Aorta (tissue), 5 donors: Measurements from ENCODE around the gene FAM47B. TPM values are rescaled to one million over a fixed set of nuclear protein-coding genes. Genes with fewer than 3 reads are reported as not detected.

Experiments used
- ATAC-seq: fragments of 200-7000 bp; cut with Tn5 transposase; one replicate; pipeline ENCODE4 v1.9.1; 2022; ENCODE audit warnings: moderate library complexity; ENCODE audit not compliant: low FRiP score
- DNase-seq, 2 donors: peaks; one replicate each; pipeline ENCODE4 v3.0.0-alpha.2; 2020
- H3K27ac ChIP-seq, 2 donors: one replicate each; pipeline ENCODE4 v1.5.1; 2013; ENCODE audit warnings: low read length in 2 of 2, mild to moderate bottlenecking in 2 of 2, moderate library complexity in 2 of 2, control low read depth in 1 of 2, inconsistent platforms in 1 of 2, low read depth in 1 of 2
- H3K27me3 ChIP-seq, 2 donors: one replicate each; pipeline ENCODE4 v1.6.1; 2013; ENCODE audit warnings: control low read depth in 1 of 2, low read length in 1 of 2, mild to moderate bottlenecking in 1 of 2, moderate library complexity in 1 of 2; ENCODE audit not compliant: insufficient read depth in 2 of 2, control insufficient read depth in 1 of 2
- H3K36me3 ChIP-seq, 2 donors: one replicate each; pipeline ENCODE4 v1.6.1; 2013; ENCODE audit warnings: control low read depth in 1 of 2, low read length in 1 of 2, mild to moderate bottlenecking in 1 of 2; ENCODE audit not compliant: insufficient read depth in 2 of 2, control insufficient read depth in 1 of 2
- H3K4me1 ChIP-seq, 2 donors: one replicate each; pipeline ENCODE4 v1.6.1; 2013; ENCODE audit warnings: low read length in 2 of 2, control low read depth in 1 of 2, mild to moderate bottlenecking in 1 of 2, moderate library complexity in 1 of 2; ENCODE audit not compliant: insufficient read depth in 2 of 2, control insufficient read depth in 1 of 2
- H3K4me3 ChIP-seq, 2 donors: one replicate each; pipeline ENCODE4 v1.5.1; 2013; ENCODE audit warnings: low read length in 2 of 2, control low read depth in 1 of 2, mild to moderate bottlenecking in 1 of 2
- H3K9me3 ChIP-seq: one replicate; pipeline ENCODE4 v1.6.1; 2013; ENCODE audit warnings: mild to moderate bottlenecking, low read length; ENCODE audit not compliant: control insufficient read depth
- WGBS, 2 donors: extraction: QIAGEN DNeasy Blood & Tissue Kit; methylation state at CpG; one replicate each; pipeline ENCODE4 v1.1.7; 2013; 5-methylcytosine and 5-hydroxymethylcytosine counted together
- intact Hi-C, 2 donors: fragments of 100-400 bp; cut with DNase I; formaldehyde crosslinking; loops; one replicate each; pipeline versions ENCODE4 v1.14.2 to v1.15.0; 2022
- polyA plus RNA-seq, 2 donors: library from polyadenylated mRNA; stranded (reverse); fragments of 200-250 nt; gene quantifications; one replicate each; pipeline ENCODE4 v1.2.3, GENCODE V29; 2013
- total RNA-seq, 2 donors: library from RNA; stranded (reverse); fragmentation: NEBNext Ultra II Directional; extraction: Animal tissue kit (Norgen Biotek cat#: 25700); gene quantifications; one replicate each; pipeline ENCODE4 v1.2.1, GENCODE V29; 2021
- donor health status: healthy with polysubstance abuse.
- donor health status: Bipolar disorder and iron deficiency.
- donor health status: DM: no; HTN: no; CAD: no.
- donor health status: DM: no; HTN: no; CAD: no.
- donor health status: DM: yes; HTN: yes; CAD: no.

The FAM47B gene
- total and polyA plus RNA-seq, 4 donors: not detected

- WGBS, 2 donors: 62 to 67% methylated on average over 1 of the region's 1 CpG
- ATAC-seq: no peak
- intact Hi-C loops: no loop called here
- H3K4me3 ChIP-seq: no peak overlapping the region
- no peaks in the 10 kb centered on the region for H3K36me3 ChIP-seq
- H3K9me3 ChIP-seq: no peaks in the 10 kb centered on the region
- no peaks in the 10 kb centered on the region for H3K4me1 ChIP-seq
- H3K27me3 ChIP-seq: no peaks in the 10 kb centered on the region
- no peak overlapping the region for H3K27ac ChIP-seq
- no peak for DNase-seq
These were observed 23.7 kb upstream of the FAM47B start for GRCh38 chrX:34918856-34919255.

- intact Hi-C loops: no loop called here
- DNase-seq (no peak), ATAC-seq (no peak)
- H3K36me3 ChIP-seq: no peaks in the 10 kb centered on the region
- H3K9me3 ChIP-seq: no peaks in the 10 kb centered on the region
- WGBS, 2 donors: 71 to 96% methylated on average over 2 of the region's 2 CpGs
- H3K4me3 ChIP-seq: no peak overlapping the region
- H3K27me3 ChIP-seq: no peaks in the 10 kb centered on the region
- H3K4me1 ChIP-seq: no peaks in the 10 kb centered on the region
- H3K27ac ChIP-seq: no peak overlapping the region
These were observed 14.7 kb upstream of the FAM47B start for GRCh38 chrX:34927866-34928265.

GRCh38 chrX:34943235-34943634, 639 bp downstream of the FAM47B start:
- Histone ChIP-seq H3K4me3 (no peak overlapping the region), H3K9me3 (no peaks in the 10 kb centered on the region), H3K4me1 (no peaks in the 10 kb centered on the region), H3K27me3 (no peaks in the 10 kb centered on the region), H3K36me3 (no peaks in the 10 kb centered on the region), H3K27ac (no peak overlapping the region)
- DNase-seq: no peak
- intact Hi-C loops: no loop called here
- whole genome bisulfite sequencing, 2 donors: 94 to 97% methylated on average over 24 of the region's 24 CpGs
- ATAC-seq: no peak

- ATAC-seq (no peak), DNase-seq (no peak)
- no peak overlapping the region for H3K27ac ChIP-seq
- H3K27me3 ChIP-seq: no peaks in the 10 kb centered on the region
- H3K4me3 ChIP-seq: no peak overlapping the region
- intact Hi-C loops: no loop called here
- H3K36me3 ChIP-seq: no peaks in the 10 kb centered on the region
- peaks cover 0 to 2% of the 10 kb centered on the region in 2 donors for H3K4me1 ChIP-seq
- no peaks in the 10 kb centered on the region for H3K9me3 ChIP-seq
These were observed 14.3 kb downstream of the FAM47B start for GRCh38 chrX:34956916-34957315.

- Histone ChIP-seq H3K4me3 (no peak overlapping the region), H3K9me3 (no peaks in the 10 kb centered on the region), H3K36me3 (no peaks in the 10 kb centered on the region), H3K27ac (no peak overlapping the region), H3K4me1 (peaks cover 0 to 2% of the 10 kb centered on the region in 2 donors), H3K27me3 (no peaks in the 10 kb centered on the region)
- DNase-seq: no peak
- intact Hi-C loops: no loop called here
- ATAC-seq: no peak
These were observed 19.1 kb downstream of the FAM47B start for GRCh38 chrX:34961662-34962061.

GRCh38 chrX:34972206-34972605, 29.6 kb downstream of the FAM47B start:
- DNase-seq: no peak
- H3K36me3 ChIP-seq: no peaks in the 10 kb centered on the region
- intact Hi-C loops: no loop called here
- ATAC-seq: no peak
- no peaks in the 10 kb centered on the region for H3K9me3 ChIP-seq
- H3K27ac ChIP-seq: no peak overlapping the region
- H3K4me1 ChIP-seq: no peaks in the 10 kb centered on the region
- no peak overlapping the region for H3K4me3 ChIP-seq
- no peaks in the 10 kb centered on the region for H3K27me3 ChIP-seq
- WGBS, 2 donors: 43 to 58% methylated on average over 3 of the region's 3 CpGs

- Histone ChIP-seq H3K27me3 (no peaks in the 10 kb centered on the region), H3K4me3 (no peak overlapping the region), H3K36me3 (no peaks in the 10 kb centered on the region), H3K4me1 (no peaks in the 10 kb centered on the region), H3K27ac (no peak overlapping the region), H3K9me3 (no peaks in the 10 kb centered on the region)
- peak in 1 of 2 donors; percentile 42 for DNase-seq
- WGBS, 2 donors: 79 to 93% methylated on average over 3 of the region's 3 CpGs
- intact Hi-C loops: no loop called here
- ATAC-seq: no peak
These were observed 35.6 kb downstream of the FAM47B start for GRCh38 chrX:34978171-34978570.

- ATAC-seq (no peak), DNase-seq (no peak)
- Histone ChIP-seq H3K27ac (no peak overlapping the region), H3K9me3 (no peaks in the 10 kb centered on the region), H3K36me3 (no peaks in the 10 kb centered on the region), H3K4me1 (no peaks in the 10 kb centered on the region), H3K4me3 (no peak overlapping the region), H3K27me3 (no peaks in the 10 kb centered on the region)
- intact Hi-C loops: loop anchor here in 1 of 2 donors (2.0 kb wide), 1 partner anchor 57 kb away; no protein-coding TSS in a partner anchor
- WGBS, 2 donors: 87 to 95% methylated on average over 1 of the region's 1 CpG
These were observed 45.0 kb downstream of the FAM47B start for GRCh38 chrX:34987646-34988045.
